ENCODE data around the gene RPTOR.

Gene RPTOR

DNA sequence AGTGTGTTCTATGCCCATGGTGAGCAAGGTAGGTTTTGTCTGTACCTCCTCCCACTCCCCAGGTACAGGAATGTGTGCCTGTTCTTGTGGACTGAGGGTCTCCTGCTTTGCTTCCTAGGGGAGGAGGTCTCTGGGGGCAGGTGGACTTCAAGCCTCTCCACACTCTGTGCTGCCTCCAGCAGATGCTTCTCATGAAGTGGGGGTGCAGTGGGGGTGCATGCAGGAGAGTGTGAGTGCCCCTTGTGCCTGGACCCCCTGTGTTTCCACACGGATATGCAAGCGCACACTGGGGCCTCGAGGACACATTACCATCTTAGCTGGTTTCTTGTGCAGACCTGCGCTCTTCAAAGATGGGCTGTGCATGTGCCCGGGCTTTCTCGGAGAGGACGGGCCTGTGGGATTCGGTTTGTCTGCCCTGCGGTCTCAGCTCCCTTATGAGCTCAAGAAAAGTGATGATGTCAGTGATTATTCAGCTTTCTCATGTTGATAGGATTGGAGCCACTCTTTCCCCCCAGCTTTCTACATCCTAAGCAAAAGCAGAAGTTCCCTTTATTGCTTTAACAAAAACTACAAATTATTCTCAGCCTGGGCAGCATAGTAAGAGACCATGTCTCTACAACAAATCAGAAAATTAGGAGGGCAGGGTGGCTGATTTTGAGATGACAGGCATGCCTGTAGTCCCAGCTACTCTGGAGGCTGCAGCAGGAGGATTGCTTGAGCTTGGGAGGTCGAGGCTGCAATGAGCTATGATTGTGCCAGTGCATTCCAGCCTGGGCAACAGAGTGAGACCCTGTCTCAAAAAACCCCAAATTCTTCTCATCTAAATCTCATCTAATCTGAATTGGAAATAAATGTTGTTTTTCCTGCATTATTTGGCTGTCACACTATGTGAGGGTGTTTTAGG is 86.8 kb downstream of the RPTOR start:
- no peak overlapping the region for H3K23ac ChIP-seq (ENCODE audit: low read depth, low read length, poor library complexity)
- no peak overlapping the region for H3K9ac ChIP-seq (ENCODE audit: low read depth, low read length, poor library complexity)
- H4K91ac ChIP-seq (ENCODE audit: low read depth, low read length, poor library complexity): no peak overlapping the region
- no peak overlapping the region for H2AK5ac ChIP-seq (ENCODE audit: low read depth, low read length)
- no peak overlapping the region for H2BK5ac ChIP-seq (ENCODE audit: low read length)
- H2BK12ac ChIP-seq (ENCODE audit: low read length): no peak overlapping the region
- WGBS, 2 donors (ENCODE audit: extremely low coverage in 2 of 2, insufficient read length in 2 of 2, insufficient replicate concordance in 1 of 2): no CpG with 5 or more reads among the region's 10 CpGs
- no peak overlapping the region for H3K27ac ChIP-seq (replicated peaks; ENCODE audit: low read length)
- peaks cover 8 to 23% of the 10 kb centered on the region in 2 donors for H3K9me3 ChIP-seq (replicated peaks in 1 of 2; ENCODE audit: control insufficient read depth in 2 of 2, insufficient read depth in 1 of 2, low read depth in 1 of 2, low read length in 2 of 2)
- H3K4me1 ChIP-seq (ENCODE audit: control insufficient read depth in 2 of 2, insufficient read depth in 1 of 2, low read depth in 1 of 2, low read length in 2 of 2): peaks cover 0 to 6% of the 10 kb centered on the region in 2 donors
- H2BK15ac ChIP-seq (ENCODE audit: low read length): no peak overlapping the region
- H3K14ac ChIP-seq (ENCODE audit: low read length): no peak overlapping the region
- no peak overlapping the region for H4K8ac ChIP-seq (ENCODE audit: low read depth, low read length)
- no peak overlapping the region for H3K18ac ChIP-seq (ENCODE audit: low read length)
- no peak overlapping the region for H3K4me2 ChIP-seq (ENCODE audit: insufficient read depth, low read length, poor library complexity, severe bottlenecking)
- H2AFZ ChIP-seq (ENCODE audit: low read length): no peak overlapping the region
- no peak overlapping the region for H3K4me3 ChIP-seq (ENCODE audit: low read length in 2 of 2)
- DNase-seq (ENCODE audit: low spot score): no peak
- H3K79me1 ChIP-seq (ENCODE audit: low read depth, low read length): peaks cover 12% of the 10 kb centered on the region
- peaks cover 0 to 2% (median 0%) of the 10 kb centered on the region in 3 experiments for H3K27me3 ChIP-seq (ENCODE audit: control insufficient read depth in 3 of 3, insufficient read depth in 3 of 3, low read depth in 1 of 3, low read length in 3 of 3)
- H3K36me3 ChIP-seq (replicated peaks in 1 of 2; ENCODE audit: control insufficient read depth in 2 of 2, insufficient read depth in 2 of 2, low read length in 2 of 2): peaks cover 2 to 10% of the 10 kb centered on the region in 2 donors
- H3K4ac ChIP-seq (ENCODE audit: low read length): no peak overlapping the region
- no peak overlapping the region for H2BK120ac ChIP-seq (ENCODE audit: low read depth, low read length)

GRCh38 chr17:80632046-80632581 is 87.5 kb downstream of the RPTOR start:
- H2AK5ac ChIP-seq (ENCODE audit: low read depth, low read length): no peak overlapping the region
- no peak overlapping the region for H3K23ac ChIP-seq (ENCODE audit: low read depth, low read length, poor library complexity)
- H4K91ac ChIP-seq (ENCODE audit: low read depth, low read length, poor library complexity): no peak overlapping the region
- no peak for DNase-seq (ENCODE audit: low spot score)
- no peak overlapping the region for H3K4me2 ChIP-seq (ENCODE audit: insufficient read depth, low read length, poor library complexity, severe bottlenecking)
- H3K27ac ChIP-seq (replicated peaks; ENCODE audit: low read length): no peak overlapping the region
- peaks cover 12% of the 10 kb centered on the region for H3K79me1 ChIP-seq (ENCODE audit: low read depth, low read length)
- no peak overlapping the region for H2BK5ac ChIP-seq (ENCODE audit: low read length)
- peaks cover 8 to 22% of the 10 kb centered on the region in 2 donors for H3K9me3 ChIP-seq (replicated peaks in 1 of 2; ENCODE audit: control insufficient read depth in 2 of 2, insufficient read depth in 1 of 2, low read depth in 1 of 2, low read length in 2 of 2)
- no peak overlapping the region for H3K9ac ChIP-seq (ENCODE audit: low read depth, low read length, poor library complexity)
- no peak overlapping the region for H3K4ac ChIP-seq (ENCODE audit: low read length)
- H3K27me3 ChIP-seq (ENCODE audit: control insufficient read depth in 3 of 3, insufficient read depth in 3 of 3, low read depth in 1 of 3, low read length in 3 of 3): peaks cover 0 to 2% (median 0%) of the 10 kb centered on the region in 3 experiments
- H2BK12ac ChIP-seq (ENCODE audit: low read length): no peak overlapping the region
- no peak overlapping the region for H2BK120ac ChIP-seq (ENCODE audit: low read depth, low read length)
- no peak overlapping the region for H4K8ac ChIP-seq (ENCODE audit: low read depth, low read length)
- peaks cover 0 to 10% of the 10 kb centered on the region in 2 donors for H3K4me1 ChIP-seq (ENCODE audit: control insufficient read depth in 2 of 2, insufficient read depth in 1 of 2, low read depth in 1 of 2, low read length in 2 of 2)
- no peak overlapping the region for H3K18ac ChIP-seq (ENCODE audit: low read length)
- WGBS, 2 donors (ENCODE audit: extremely low coverage in 2 of 2, insufficient read length in 2 of 2, insufficient replicate concordance in 1 of 2): no CpG with 5 or more reads among the region's 12 CpGs
- H3K4me3 ChIP-seq (ENCODE audit: low read length in 2 of 2): no peak overlapping the region
- H3K36me3 ChIP-seq (replicated peaks in 1 of 2; ENCODE audit: control insufficient read depth in 2 of 2, insufficient read depth in 2 of 2, low read length in 2 of 2): peaks cover 2 to 4% of the 10 kb centered on the region in 2 donors
- no peak overlapping the region for H2AFZ ChIP-seq (ENCODE audit: low read length)
- H3K14ac ChIP-seq (ENCODE audit: low read length): no peak overlapping the region
- no peak overlapping the region for H2BK15ac ChIP-seq (ENCODE audit: low read length)

DNA sequence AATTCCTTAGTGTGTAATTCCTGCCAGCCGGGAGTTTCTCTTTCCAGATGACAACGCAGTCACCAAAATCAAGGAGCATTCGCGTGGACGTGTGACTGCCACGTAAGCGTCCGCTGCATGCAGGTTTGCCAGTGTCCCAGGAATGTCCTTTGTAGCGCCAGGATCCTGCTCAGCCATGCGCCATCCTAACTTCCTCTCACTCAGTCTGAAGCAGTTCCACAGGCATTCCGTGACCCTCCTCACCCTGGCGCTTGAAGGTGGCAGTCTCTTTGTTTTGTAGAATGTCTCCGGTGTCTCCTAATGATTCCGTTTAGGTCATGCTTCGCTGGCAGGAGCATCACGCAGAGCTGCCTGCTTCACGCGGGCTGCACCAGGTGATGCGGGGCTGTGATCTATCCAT is 88.6 kb downstream of the RPTOR start:
- WGBS, 2 donors (ENCODE audit: extremely low coverage in 2 of 2, insufficient read length in 2 of 2, insufficient replicate concordance in 1 of 2): no CpG with 5 or more reads among the region's 19 CpGs
- no peak overlapping the region for H3K23ac ChIP-seq (ENCODE audit: low read depth, low read length, poor library complexity)
- peaks cover 8 to 18% of the 10 kb centered on the region in 2 donors for H3K9me3 ChIP-seq (replicated peaks in 1 of 2; ENCODE audit: control insufficient read depth in 2 of 2, insufficient read depth in 1 of 2, low read depth in 1 of 2, low read length in 2 of 2)
- H2BK5ac ChIP-seq (ENCODE audit: low read length): no peak overlapping the region
- H3K4ac ChIP-seq (ENCODE audit: low read length): no peak overlapping the region
- no peak overlapping the region for H3K14ac ChIP-seq (ENCODE audit: low read length)
- no peak overlapping the region for H3K18ac ChIP-seq (ENCODE audit: low read length)
- no peak overlapping the region for H2BK12ac ChIP-seq (ENCODE audit: low read length)
- no peak overlapping the region for H4K8ac ChIP-seq (ENCODE audit: low read depth, low read length)
- H3K79me1 ChIP-seq (ENCODE audit: low read depth, low read length): peaks cover 14% of the 10 kb centered on the region
- H3K27ac ChIP-seq (replicated peaks; ENCODE audit: low read length): peak overlapping the region; percentile 8
- peaks cover 0 to 2% (median 0%) of the 10 kb centered on the region in 3 experiments for H3K27me3 ChIP-seq (ENCODE audit: control insufficient read depth in 3 of 3, insufficient read depth in 3 of 3, low read depth in 1 of 3, low read length in 3 of 3)
- no peak overlapping the region for H2AFZ ChIP-seq (ENCODE audit: low read length)
- DNase-seq (ENCODE audit: low spot score): no peak
- peaks cover 0 to 11% of the 10 kb centered on the region in 2 donors for H3K4me1 ChIP-seq (ENCODE audit: control insufficient read depth in 2 of 2, insufficient read depth in 1 of 2, low read depth in 1 of 2, low read length in 2 of 2)
- H4K91ac ChIP-seq (ENCODE audit: low read depth, low read length, poor library complexity): no peak overlapping the region
- no peak overlapping the region for H2BK120ac ChIP-seq (ENCODE audit: low read depth, low read length)
- no peak overlapping the region for H3K9ac ChIP-seq (ENCODE audit: low read depth, low read length, poor library complexity)
- no peak overlapping the region for H2AK5ac ChIP-seq (ENCODE audit: low read depth, low read length)
- H3K4me3 ChIP-seq (ENCODE audit: low read length in 2 of 2): no peak overlapping the region
- H2BK15ac ChIP-seq (ENCODE audit: low read length): no peak overlapping the region
- peaks cover 0 to 2% of the 10 kb centered on the region in 2 donors for H3K36me3 ChIP-seq (replicated peaks in 1 of 2; ENCODE audit: control insufficient read depth in 2 of 2, insufficient read depth in 2 of 2, low read length in 2 of 2)
- H3K4me2 ChIP-seq (ENCODE audit: insufficient read depth, low read length, poor library complexity, severe bottlenecking): no peak overlapping the region

- Histone ChIP-seq H2BK15ac (ENCODE audit: low read length) (no peak overlapping the region), H2AK5ac (ENCODE audit: low read depth, low read length) (no peak overlapping the region), H3K9ac (ENCODE audit: low read depth, low read length, poor library complexity) (peak overlapping the region; percentile 74), H3K36me3 (replicated peaks in 1 of 2; ENCODE audit: control insufficient read depth in 2 of 2, insufficient read depth in 2 of 2, low read length in 2 of 2) (peaks cover 0 to 2% of the 10 kb centered on the region in 2 donors), H2BK120ac (ENCODE audit: low read depth, low read length) (no peak overlapping the region), H3K4ac (ENCODE audit: low read length) (peak overlapping the region; percentile 41), H4K91ac (ENCODE audit: low read depth, low read length, poor library complexity) (peak overlapping the region; percentile 90), H2BK5ac (ENCODE audit: low read length) (no peak overlapping the region), H3K14ac (ENCODE audit: low read length) (peak overlapping the region; percentile 25), H3K23ac (ENCODE audit: low read depth, low read length, poor library complexity) (peak overlapping the region; percentile 86), H3K18ac (ENCODE audit: low read length) (peak overlapping the region; percentile 38), H3K9me3 (replicated peaks in 1 of 2; ENCODE audit: control insufficient read depth in 2 of 2, insufficient read depth in 1 of 2, low read depth in 1 of 2, low read length in 2 of 2) (peaks cover 8 to 11% of the 10 kb centered on the region in 2 donors), H3K27me3 (ENCODE audit: control insufficient read depth in 3 of 3, insufficient read depth in 3 of 3, low read depth in 1 of 3, low read length in 3 of 3) (peaks cover 0 to 2% (median 0%) of the 10 kb centered on the region in 3 experiments), H3K4me1 (ENCODE audit: control insufficient read depth in 2 of 2, insufficient read depth in 1 of 2, low read depth in 1 of 2, low read length in 2 of 2) (peaks cover 0 to 11% of the 10 kb centered on the region in 2 donors), H2BK12ac (ENCODE audit: low read length) (peak overlapping the region; percentile 4), H2AFZ (ENCODE audit: low read length) (no peak overlapping the region), H3K27ac (replicated peaks; ENCODE audit: low read length) (no peak overlapping the region), H4K8ac (ENCODE audit: low read depth, low read length) (no peak overlapping the region), H3K4me2 (ENCODE audit: insufficient read depth, low read length, poor library complexity, severe bottlenecking) (no peak overlapping the region), H3K4me3 (ENCODE audit: low read length in 2 of 2) (peak overlapping the region in 1 of 2 donors; percentile 51), H3K79me1 (ENCODE audit: low read depth, low read length) (peaks cover 14% of the 10 kb centered on the region)
- WGBS, 2 donors (ENCODE audit: extremely low coverage in 2 of 2, insufficient read length in 2 of 2, insufficient replicate concordance in 1 of 2): no CpG with 5 or more reads among the region's 24 CpGs
- DNase-seq (ENCODE audit: low spot score): no peak
Measured at GRCh38 chr17:80633994-80634566, 89.4 kb downstream of the RPTOR start.

Measured in neuronal stem cell (in vitro differentiated cells).